Chondrocyte (in vitro differentiated cells): Measurements from ENCODE around the gene ATF3. TPM values are rescaled to one million over a fixed set of nuclear protein-coding genes. Genes with fewer than 3 reads are reported as not detected.

Experiments
- DNase-seq: peaks from one replicate; pipeline ENCODE4 v3.0.0; 2021; ENCODE audit warnings: mixed read lengths, low spot score
- H3K27ac Mint-ChIP-seq: one replicate; pipeline ENCODE4 v1.8.0; 2021; ENCODE audit warnings: mild to moderate bottlenecking, moderate library complexity, mixed read lengths; ENCODE audit not compliant: unreplicated experiment
- H3K27me3 Mint-ChIP-seq: 2 replicates; pipeline ENCODE4 v1.8.0; 2021; ENCODE audit warnings: low read depth, mixed read lengths
- H3K36me3 Mint-ChIP-seq: 2 replicates; pipeline ENCODE4 v1.8.0; 2021; ENCODE audit warnings: low read depth, mixed read lengths
- H3K4me1 Mint-ChIP-seq: 2 replicates; pipeline ENCODE4 v1.8.0; 2021; ENCODE audit warnings: low read depth, mild to moderate bottlenecking, mixed read lengths
- H3K4me3 Mint-ChIP-seq: one replicate; pipeline ENCODE4 v1.8.0; 2021; ENCODE audit warnings: mild to moderate bottlenecking, moderate library complexity, mixed read lengths; ENCODE audit not compliant: unreplicated experiment
- H3K9me3 Mint-ChIP-seq: 2 replicates; pipeline ENCODE4 v1.8.0; 2021; ENCODE audit warnings: low read depth, mixed read lengths
- CTCF ChIP-seq: fragments of 200-600 bp; sonication (generic); IDR thresholded peaks from 2 replicates; pipeline ENCODE4 v1.5.0; 2021; ENCODE audit warnings: antibody characterized with exemption, mild to moderate bottlenecking, moderate library complexity
- total RNA-seq: library from RNA; stranded (reverse); gene quantifications from 3 replicates; pipeline ENCODE4 v1.2.1, GENCODE V29; 2021

The ATF3 gene
- total RNA-seq, 1 donor from 2014 or later = 50.2 TPM

- H3K4me1 Mint-ChIP-seq = peaks cover 30% of the 10 kb centered on the region
- DNase-seq = no peak
- no peaks in the 10 kb centered on the region for H3K9me3 Mint-ChIP-seq
- peak overlapping the region; percentile 64 for H3K27ac Mint-ChIP-seq
- no peak overlapping the region for H3K4me3 Mint-ChIP-seq
- TF ChIP-seq CTCF = no peak
- peaks cover 4% of the 10 kb centered on the region for H3K36me3 Mint-ChIP-seq
- peaks cover 8% of the 10 kb centered on the region for H3K27me3 Mint-ChIP-seq
Measured at GRCh38 chr1:212649020-212649419, 40.5 kb downstream of the ATF3 start.

DNA sequence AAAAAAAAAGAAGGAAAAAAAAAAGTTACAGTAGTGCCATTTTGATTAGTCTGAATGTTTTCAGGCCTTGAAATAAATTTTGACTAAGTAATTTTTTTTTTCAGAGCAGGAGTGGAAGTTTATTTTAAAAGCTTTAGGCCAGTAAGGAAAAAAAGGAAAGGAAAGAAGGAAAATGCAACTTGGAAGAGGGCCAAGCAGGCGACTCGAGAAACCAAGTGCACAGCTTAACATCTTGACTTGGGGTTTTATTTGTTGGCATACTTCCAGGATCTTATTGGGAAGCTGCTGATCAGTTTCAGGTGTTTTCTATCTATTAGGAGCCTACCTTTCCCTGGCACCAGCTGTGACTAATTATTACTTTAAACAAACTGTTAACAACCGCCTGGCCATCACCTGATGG, 41.7 kb downstream of the ATF3 start:
- Mint-ChIP-seq H3K36me3 (peaks cover 4% of the 10 kb centered on the region), H3K4me1 (peaks cover 30% of the 10 kb centered on the region), H3K27me3 (peaks cover 11% of the 10 kb centered on the region), H3K9me3 (no peaks in the 10 kb centered on the region), H3K4me3 (no peak overlapping the region), H3K27ac (no peak overlapping the region)
- no peak for DNase-seq
- no peak for TF ChIP-seq CTCF

DNA sequence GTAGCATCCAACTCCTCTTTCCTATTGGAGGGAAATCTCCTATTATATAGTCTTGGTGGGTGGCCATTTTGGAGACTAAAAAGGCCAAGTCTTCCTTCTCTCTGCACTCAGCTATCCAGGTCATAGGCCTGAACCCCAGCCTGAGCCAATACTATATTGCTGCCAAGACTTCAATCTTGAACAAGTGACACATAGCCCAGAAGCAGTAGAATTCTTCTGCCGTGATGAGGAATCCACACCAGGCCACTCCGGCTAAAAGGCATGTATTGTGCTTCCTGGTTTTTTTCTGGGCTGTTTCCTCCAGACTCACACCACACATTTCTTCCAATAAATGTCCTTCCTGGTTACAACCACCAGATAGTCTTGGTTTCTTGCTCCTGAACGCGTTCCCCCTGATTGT, 43.0 kb downstream of the ATF3 start:
- Mint-ChIP-seq H3K9me3 (no peaks in the 10 kb centered on the region), H3K27me3 (peaks cover 6% of the 10 kb centered on the region), H3K27ac (peak overlapping the region; percentile 60), H3K36me3 (no peaks in the 10 kb centered on the region), H3K4me1 (peaks cover 33% of the 10 kb centered on the region), H3K4me3 (no peak overlapping the region)
- TF ChIP-seq CTCF = no peak
- DNase-seq = no peak

GRCh38 chr1:212651977-212652376, 43.4 kb downstream of the ATF3 start:
- Mint-ChIP-seq H3K36me3 (no peaks in the 10 kb centered on the region), H3K9me3 (no peaks in the 10 kb centered on the region), H3K27me3 (peaks cover 6% of the 10 kb centered on the region), H3K27ac (peak overlapping the region; percentile 60), H3K4me3 (no peak overlapping the region), H3K4me1 (peaks cover 33% of the 10 kb centered on the region)
- no peak for TF ChIP-seq CTCF
- DNase-seq = no peak

- TF ChIP-seq CTCF = no peak
- no peaks in the 10 kb centered on the region for H3K9me3 Mint-ChIP-seq
- no peak overlapping the region for H3K4me3 Mint-ChIP-seq
- H3K27me3 Mint-ChIP-seq = peaks cover 6% of the 10 kb centered on the region
- H3K27ac Mint-ChIP-seq = no peak overlapping the region
- no peaks in the 10 kb centered on the region for H3K36me3 Mint-ChIP-seq
- DNase-seq = no peak
- H3K4me1 Mint-ChIP-seq = peaks cover 33% of the 10 kb centered on the region
Measured at GRCh38 chr1:212652609-212653008, 44.0 kb downstream of the ATF3 start.
